ENCODE data around the gene C10orf53. TPM values are rescaled to one million over a fixed set of nuclear protein-coding genes. Genes with fewer than 3 reads are reported as not detected.
"Not testable (repeated sequence)": the region's sequence is repeated elsewhere in the genome, so short reads cannot be mapped to it uniquely, and the experiment has no call there.

Gene C10orf53
- total RNA-seq, 2 experiments from 2014 or later, result not detected

DNA sequence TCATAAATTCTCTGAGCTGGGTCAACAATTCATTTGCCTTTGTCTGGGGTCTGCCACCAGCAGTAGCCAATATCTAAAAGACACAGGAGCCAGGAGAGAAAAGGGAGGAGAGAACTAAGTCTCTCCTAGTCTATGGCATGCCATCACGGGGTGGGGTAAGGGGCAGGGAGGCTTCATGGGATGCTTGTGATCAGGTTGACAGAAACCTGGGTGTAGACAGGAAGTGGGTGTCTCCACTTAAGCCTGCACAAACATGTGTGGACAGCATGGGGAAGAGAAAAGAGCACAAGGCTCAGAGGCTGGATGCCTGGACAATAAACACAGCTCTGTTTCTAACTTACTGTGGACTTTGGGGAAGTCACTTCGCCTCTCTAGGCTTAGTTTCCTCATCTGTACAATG, 11.5 kb upstream of the C10orf53 start:
- TF ChIP-seq, protein P1, sequence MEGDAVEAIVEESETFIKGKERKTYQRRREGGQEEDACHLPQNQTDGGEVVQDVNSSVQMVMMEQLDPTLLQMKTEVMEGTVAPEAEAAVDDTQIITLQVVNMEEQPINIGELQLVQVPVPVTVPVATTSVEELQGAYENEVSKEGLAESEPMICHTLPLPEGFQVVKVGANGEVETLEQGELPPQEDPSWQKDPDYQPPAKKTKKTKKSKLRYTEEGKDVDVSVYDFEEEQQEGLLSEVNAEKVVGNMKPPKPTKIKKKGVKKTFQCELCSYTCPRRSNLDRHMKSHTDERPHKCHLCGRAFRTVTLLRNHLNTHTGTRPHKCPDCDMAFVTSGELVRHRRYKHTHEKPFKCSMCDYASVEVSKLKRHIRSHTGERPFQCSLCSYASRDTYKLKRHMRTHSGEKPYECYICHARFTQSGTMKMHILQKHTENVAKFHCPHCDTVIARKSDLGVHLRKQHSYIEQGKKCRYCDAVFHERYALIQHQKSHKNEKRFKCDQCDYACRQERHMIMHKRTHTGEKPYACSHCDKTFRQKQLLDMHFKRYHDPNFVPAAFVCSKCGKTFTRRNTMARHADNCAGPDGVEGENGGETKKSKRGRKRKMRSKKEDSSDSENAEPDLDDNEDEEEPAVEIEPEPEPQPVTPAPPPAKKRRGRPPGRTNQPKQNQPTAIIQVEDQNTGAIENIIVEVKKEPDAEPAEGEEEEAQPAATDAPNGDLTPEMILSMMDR (IDR thresholded peaks at IDR 0.05), result no peak
- no peak overlapping the region for H3K27ac Mint-ChIP-seq
- no peak overlapping the region for H3K27ac ChIP-seq (ENCODE audit: low read depth in 1 of 2, low read length in 2 of 2)
- no peak overlapping the region for H3K4me3 ChIP-seq (ENCODE audit: low read length)
- H3K36me3 Mint-ChIP-seq (ENCODE audit: low read depth), result no peaks in the 10 kb centered on the region
- DNase-seq (no peak), ATAC-seq (ENCODE audit: poor library complexity) (no peak)
- no peaks in the 10 kb centered on the region for H3K4me1 ChIP-seq (ENCODE audit: insufficient read depth, low read length)
- intact Hi-C loops (cut with DNase I, micrococcal nuclease), result no loop called here
- H3K36me3 ChIP-seq (ENCODE audit: insufficient read depth, low read length), result no peaks in the 10 kb centered on the region
- ChIA-PET CTCF (no interaction called here), POLR2A (no interaction called here)
- H3K9me3 Mint-ChIP-seq, result no peaks in the 10 kb centered on the region
- peaks cover 11 to 13% of the 10 kb centered on the region in 2 experiments for H3K27me3 ChIP-seq (ENCODE audit: control insufficient read depth in 1 of 2, insufficient read depth in 2 of 2, low read length in 2 of 2)
- peaks cover 38% of the 10 kb centered on the region for H3K27me3 Mint-ChIP-seq
- H3K4me1 Mint-ChIP-seq (ENCODE audit: low read depth), result no peaks in the 10 kb centered on the region
- H3K9me3 ChIP-seq (ENCODE audit: control insufficient read depth in 1 of 2, insufficient read depth in 1 of 2, low read length in 2 of 2), result no peaks in the 10 kb centered on the region
- no peak overlapping the region for H3K4me3 Mint-ChIP-seq

GRCh38 chr10:49668684-49669083, 10.8 kb upstream of the C10orf53 start:
- no peak overlapping the region for H3K27ac Mint-ChIP-seq
- POLR2A ChIA-PET, result no interaction called here
- TF ChIP-seq, protein P1 (IDR thresholded peaks at IDR 0.05), result no peak

GRCh38 chr10:49678827-49679479, 498 bp upstream of the C10orf53 start:
- intact Hi-C loops (cut with DNase I, micrococcal nuclease), result no loop called here
- no peak for DNase-seq
- Mint-ChIP-seq H3K4me1 (ENCODE audit: low read depth) (no peaks in the 10 kb centered on the region), H3K36me3 (ENCODE audit: low read depth) (no peaks in the 10 kb centered on the region), H3K4me3 (no peak overlapping the region), H3K27ac (no peak overlapping the region), H3K9me3 (peaks cover 15% of the 10 kb centered on the region), H3K27me3 (peaks cover 68% of the 10 kb centered on the region)
- CTCF ChIA-PET, result no interaction called here
- H3K27me3 ChIP-seq (ENCODE audit: control insufficient read depth in 1 of 2, insufficient read depth in 2 of 2, low read length in 2 of 2), result peaks cover 3 to 20% of the 10 kb centered on the region in 2 experiments
- POLR2A ChIA-PET, result no interaction called here
- H3K27ac ChIP-seq (ENCODE audit: low read depth in 1 of 2, low read length in 2 of 2), result no peak overlapping the region
- H3K4me1 ChIP-seq (ENCODE audit: insufficient read depth, low read length), result no peaks in the 10 kb centered on the region
- ATAC-seq (ENCODE audit: poor library complexity), result no peak
- no peaks in the 10 kb centered on the region for H3K36me3 ChIP-seq (ENCODE audit: insufficient read depth, low read length)
- H3K4me3 ChIP-seq (ENCODE audit: low read length), result no peak overlapping the region
- H3K9me3 ChIP-seq (ENCODE audit: control insufficient read depth in 1 of 2, insufficient read depth in 1 of 2, low read length in 2 of 2), result peaks cover 0 to 19% of the 10 kb centered on the region in 2 experiments
- TF ChIP-seq, protein P1 (IDR thresholded peaks at IDR 0.05), result no peak

More at GRCh38 chr10:49668684-49669083, 10.8 kb upstream of the C10orf53 start:
- Histone ChIP-seq H3K36me3 (ENCODE audit: insufficient read depth, low read length) (no peaks in the 10 kb centered on the region), H3K4me1 (ENCODE audit: insufficient read depth, low read length) (no peaks in the 10 kb centered on the region), H3K27ac (ENCODE audit: low read depth in 1 of 2, low read length in 2 of 2) (no peak overlapping the region), H3K27me3 (ENCODE audit: control insufficient read depth in 1 of 2, insufficient read depth in 2 of 2, low read length in 2 of 2) (peaks cover 11 to 13% of the 10 kb centered on the region in 2 experiments), H3K9me3 (ENCODE audit: control insufficient read depth in 1 of 2, insufficient read depth in 1 of 2, low read length in 2 of 2) (no peaks in the 10 kb centered on the region), H3K4me3 (ENCODE audit: low read length) (no peak overlapping the region)
- Mint-ChIP-seq H3K4me3 (no peak overlapping the region), H3K36me3 (ENCODE audit: low read depth) (no peaks in the 10 kb centered on the region), H3K9me3 (no peaks in the 10 kb centered on the region), H3K27me3 (peaks cover 45% of the 10 kb centered on the region), H3K4me1 (ENCODE audit: low read depth) (no peaks in the 10 kb centered on the region)
- DNase-seq, result no peak
- intact Hi-C loops (cut with DNase I, micrococcal nuclease), result no loop called here
- CTCF ChIA-PET, result no interaction called here
- ATAC-seq (ENCODE audit: poor library complexity), result no peak

- H3K27ac Mint-ChIP-seq; H3K4me1 Mint-ChIP-seq (ENCODE audit: low read depth); H3K36me3 ChIP-seq (ENCODE audit: insufficient read depth, low read length); H3K36me3 Mint-ChIP-seq (ENCODE audit: low read depth); POLR2A ChIA-PET; H3K4me1 ChIP-seq (ENCODE audit: insufficient read depth, low read length); CTCF ChIA-PET; intact Hi-C loops (cut with DNase I, micrococcal nuclease); H3K4me3 Mint-ChIP-seq; H3K27ac ChIP-seq (ENCODE audit: low read depth in 1 of 2, low read length in 2 of 2); DNase-seq; ATAC-seq (ENCODE audit: poor library complexity); H3K4me3 ChIP-seq (ENCODE audit: low read length): not testable (repeated sequence)
- Mint-ChIP-seq H3K9me3 (peaks cover 21% of the 10 kb centered on the region), H3K27me3 (peaks cover 46% of the 10 kb centered on the region)
- Histone ChIP-seq H3K27me3 (ENCODE audit: control insufficient read depth in 1 of 2, insufficient read depth in 2 of 2, low read length in 2 of 2) (peaks cover 5 to 24% of the 10 kb centered on the region in 2 experiments), H3K9me3 (ENCODE audit: control insufficient read depth in 1 of 2, insufficient read depth in 1 of 2, low read length in 2 of 2) (peaks cover 0 to 20% of the 10 kb centered on the region in 2 experiments)
Observed at GRCh38 chr10:49682449-49682848, 3.0 kb downstream of the C10orf53 start.
